Stimulated activated CD8-positive, alpha-beta memory T cell treated with anti-CD3 and anti-CD28 coated beads, Interleukin-4, amount 100 ng/mL, for 48 hours (primary cell): ENCODE results near the gene AKR1C1.
"Not testable (repeated sequence)": the region's sequence is repeated elsewhere in the genome, so short reads cannot be mapped to it uniquely, and the experiment has no call there.

Experiments used
- DNase-seq: peaks from one replicate; pipeline ENCODE4 v3.0.0-alpha.2; 2020

Gene AKR1C1

GRCh38 chr10:4984223-4984622, 21.0 kb downstream of the AKR1C1 start:
- no peak for DNase-seq

DNA sequence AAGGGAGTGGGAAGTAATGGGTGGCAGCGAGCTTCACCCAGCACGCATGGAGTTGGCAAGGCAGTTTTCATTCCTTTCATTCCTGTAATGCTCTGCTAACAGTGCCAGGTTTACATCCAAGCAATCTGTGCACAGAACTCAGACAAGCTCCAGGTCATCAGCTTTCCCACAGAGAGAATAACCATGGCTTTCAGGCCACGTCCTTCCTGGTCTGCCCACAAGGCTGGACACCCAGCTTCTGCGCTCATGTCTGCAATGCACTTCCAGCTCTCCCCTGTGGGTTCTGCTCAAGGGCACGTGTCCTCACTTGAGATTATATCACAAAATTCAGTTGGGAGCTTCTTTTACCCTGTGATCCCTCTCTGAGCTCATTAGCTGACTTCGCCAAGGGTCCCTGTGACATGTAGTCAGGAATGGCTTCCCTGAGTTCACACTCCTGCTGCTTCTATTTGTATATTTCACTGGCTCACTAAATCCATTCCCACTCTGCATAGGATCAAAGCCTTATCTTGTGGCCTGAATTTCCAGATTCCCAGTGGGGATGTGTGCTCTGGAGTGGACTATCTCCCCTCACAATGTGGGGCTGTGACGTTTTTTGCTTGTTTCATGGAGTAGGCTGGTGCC, 21.9 kb downstream of the AKR1C1 start:
- DNase-seq: no peak

DNA sequence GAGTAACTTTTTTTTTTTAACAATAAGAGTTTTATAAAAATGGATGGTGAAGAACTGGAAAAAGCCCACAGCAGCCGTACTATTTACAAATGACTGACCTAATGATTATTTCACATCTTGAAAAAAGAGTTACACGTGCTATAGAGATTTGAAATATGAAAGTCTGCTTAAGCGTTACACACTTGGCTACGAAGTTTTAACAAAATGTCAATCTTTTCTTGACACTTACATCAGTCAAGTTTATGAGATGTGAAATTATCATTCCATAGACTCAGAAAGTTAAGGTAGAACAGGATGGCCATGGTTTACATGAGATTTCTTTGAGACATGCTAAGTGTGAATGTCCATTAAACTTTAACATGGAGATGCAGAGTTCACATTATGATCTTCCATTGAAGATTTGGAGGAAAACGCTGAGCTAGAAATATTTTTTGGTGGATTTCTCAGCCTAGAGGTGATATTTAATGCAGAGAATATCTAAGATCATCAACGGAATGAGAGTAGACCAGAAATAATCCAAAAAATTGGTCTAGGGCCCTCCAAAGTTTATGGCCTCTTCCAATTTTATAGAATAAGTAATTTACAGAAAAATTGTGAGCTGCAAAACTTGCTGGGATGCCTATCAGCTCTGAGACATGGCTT, 24.9 kb downstream of the AKR1C1 start:
- DNase-seq: not testable (repeated sequence)

- DNase-seq: no peak
Measured at GRCh38 chr10:4990217-4990616, 27.0 kb downstream of the AKR1C1 start.

- not testable (repeated sequence) for DNase-seq
Measured at GRCh38 chr10:4991463-4991862, 28.2 kb downstream of the AKR1C1 start.

DNA sequence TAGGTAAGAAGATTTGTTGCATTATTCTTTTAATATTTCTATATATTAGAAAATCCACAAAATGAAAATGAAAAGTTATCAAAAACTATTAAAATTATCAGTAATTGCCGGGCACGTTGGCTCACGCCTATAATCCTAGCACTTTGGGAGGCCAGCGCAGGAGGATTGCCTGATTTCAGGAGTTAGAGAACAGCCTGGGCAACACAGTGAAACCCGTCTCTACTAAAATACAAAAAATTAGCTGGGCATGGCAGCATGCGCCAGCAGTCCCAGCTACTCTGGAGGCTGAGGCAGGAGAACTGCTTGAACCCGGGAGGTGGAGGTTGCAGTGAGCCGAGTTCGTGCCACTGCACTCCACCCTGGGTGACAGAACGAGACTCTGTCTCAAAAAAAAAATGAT, 29.3 kb downstream of the AKR1C1 start:
- DNase-seq: not testable (repeated sequence)

DNA sequence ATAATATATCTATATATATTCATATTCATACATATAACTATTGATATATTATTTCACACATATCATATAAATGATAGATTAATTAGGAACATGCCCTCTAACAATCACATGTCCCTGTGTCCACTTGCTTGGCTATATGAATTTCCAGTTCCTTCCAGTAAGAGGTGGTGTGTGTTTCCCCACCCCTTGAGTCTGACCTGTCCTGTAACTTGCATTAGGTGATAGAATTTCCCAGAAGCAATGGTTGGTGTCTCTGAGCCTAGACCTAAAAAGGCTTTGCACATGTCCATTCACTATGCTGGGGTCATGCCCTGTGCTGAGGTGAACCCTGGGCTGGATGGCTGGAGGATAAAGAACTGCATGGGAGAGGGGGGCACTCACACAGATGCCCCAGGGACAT, 31.0 kb downstream of the AKR1C1 start:
- DNase-seq: not testable (repeated sequence)

- no peak for DNase-seq
Measured at GRCh38 chr10:4998671-4999070, 35.5 kb downstream of the AKR1C1 start.

DNA sequence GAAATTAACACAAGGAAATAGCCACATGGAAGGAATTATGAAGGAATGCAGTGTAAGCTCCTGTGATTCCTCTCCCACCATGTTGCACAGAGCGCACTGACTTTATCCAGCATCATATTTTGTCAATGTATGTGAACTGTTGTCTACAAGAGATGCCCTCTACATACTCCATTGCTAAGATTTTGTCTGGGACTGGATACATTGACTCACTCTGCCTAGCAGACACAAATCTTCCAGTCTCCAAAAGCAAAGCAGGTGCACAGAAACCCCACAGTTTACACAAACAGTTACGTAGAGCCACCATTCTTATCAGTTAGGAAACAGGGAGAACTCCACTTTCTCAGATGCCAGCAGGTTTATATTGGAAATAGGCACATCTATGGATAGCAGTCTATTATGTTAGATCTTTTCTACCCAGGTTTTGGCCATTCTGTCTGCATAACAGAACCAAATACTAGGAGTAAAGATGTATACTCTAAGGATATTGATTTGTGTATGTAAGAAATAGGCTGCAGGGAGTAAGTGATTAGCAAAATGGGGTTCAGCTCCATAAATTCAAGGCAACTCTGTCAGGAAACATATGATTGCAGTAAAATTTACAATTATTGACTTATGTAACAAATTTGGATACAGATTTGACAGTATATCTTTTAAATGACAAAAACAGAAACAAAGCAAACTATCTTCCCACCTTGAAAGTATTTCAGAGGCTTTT, 39.0 kb downstream of the AKR1C1 start:
- no peak for DNase-seq

DNA sequence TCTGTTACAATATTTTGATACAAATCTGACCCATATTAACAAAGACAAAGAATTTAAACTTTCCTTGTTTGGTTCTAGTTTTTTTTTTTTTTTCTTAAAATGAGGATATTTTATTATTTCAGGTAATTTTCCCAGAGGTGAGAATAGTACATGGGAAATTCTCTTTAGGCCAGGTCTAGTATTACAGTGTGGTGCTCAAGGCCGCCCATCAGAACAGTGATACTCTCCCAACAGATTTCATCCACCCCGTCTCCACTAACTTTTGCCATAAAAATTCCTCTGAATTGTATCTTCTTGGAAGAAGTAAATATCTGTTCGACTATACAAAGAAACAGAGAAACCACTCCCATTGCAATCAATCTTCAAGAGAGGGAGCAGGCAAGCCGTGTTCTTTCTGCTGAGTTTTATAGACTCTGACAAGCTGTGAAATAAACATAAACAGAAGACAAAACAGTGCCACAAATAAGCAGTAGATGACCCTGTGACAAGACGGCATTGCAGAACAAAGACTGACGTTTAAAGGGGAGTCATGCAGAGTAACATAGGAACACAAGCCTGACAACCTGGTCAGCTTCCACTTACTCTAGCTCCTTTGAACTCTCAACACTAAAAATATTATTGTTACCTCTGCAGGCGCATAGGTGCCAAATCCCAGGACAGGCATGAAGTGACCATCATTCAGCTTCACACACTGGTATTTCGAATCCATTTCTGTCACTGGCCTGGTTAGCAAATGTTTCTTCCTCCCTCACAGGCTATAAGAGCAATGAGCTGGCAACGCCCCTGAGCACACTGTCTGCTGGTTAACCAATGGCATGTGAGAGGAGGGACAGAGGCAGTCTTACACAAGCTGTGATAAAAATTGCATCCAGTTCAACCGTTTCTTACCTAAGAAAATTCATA, 40.2 kb downstream of the AKR1C1 start, which contains the start of gene AKR1C2:
AKR1C2 (minus strand) TSS at position 731 of the 903 bp plus-strand sequence; CDS start at position 709, 22 bp downstream.
- not testable (repeated sequence) for DNase-seq

- DNase-seq: not testable (repeated sequence)
Measured at GRCh38 chr10:5004030-5004385, 40.8 kb downstream of the AKR1C1 start.

- not testable (repeated sequence) for DNase-seq
Measured at GRCh38 chr10:5004501-5004900, 41.3 kb downstream of the AKR1C1 start.

DNA sequence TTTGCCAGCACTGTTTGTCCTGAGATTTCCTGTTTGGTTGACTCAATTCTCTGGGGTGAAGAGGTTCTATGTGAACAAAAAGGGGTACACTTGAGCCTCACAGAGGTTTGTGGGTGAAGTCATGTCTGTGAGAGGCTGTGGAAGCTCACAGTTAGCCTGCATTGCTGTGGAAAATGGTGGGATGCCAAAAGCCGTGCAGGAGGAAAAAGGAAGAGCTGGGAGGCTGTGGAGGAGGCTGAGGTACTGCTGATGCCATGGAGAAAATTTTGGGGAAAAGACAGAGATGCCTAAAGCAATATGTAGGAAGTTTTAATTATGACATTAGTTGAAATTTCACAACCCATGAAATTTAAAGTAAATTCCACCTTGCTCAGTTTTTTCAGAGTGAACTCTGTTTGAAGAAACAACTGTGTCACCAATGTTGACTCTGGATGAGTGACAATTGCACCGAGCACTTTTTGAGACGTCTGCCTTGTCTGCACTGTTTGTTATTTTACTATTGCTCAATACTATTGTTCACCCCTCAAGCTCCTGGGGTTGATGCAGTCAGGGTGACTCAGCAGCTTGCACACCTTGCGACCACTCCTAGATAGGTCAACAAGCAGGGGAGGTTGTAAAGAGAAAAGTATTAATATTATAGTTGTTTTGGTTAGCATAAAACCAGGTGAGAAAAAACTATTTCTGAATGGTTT, 45.8 kb downstream of the AKR1C1 start:
- not testable (repeated sequence) for DNase-seq

GRCh38 chr10:5010043-5010442, 46.8 kb downstream of the AKR1C1 start:
- not testable (repeated sequence) for DNase-seq

GRCh38 chr10:5011392-5011791, 48.2 kb downstream of the AKR1C1 start:
- not testable (repeated sequence) for DNase-seq

DNA sequence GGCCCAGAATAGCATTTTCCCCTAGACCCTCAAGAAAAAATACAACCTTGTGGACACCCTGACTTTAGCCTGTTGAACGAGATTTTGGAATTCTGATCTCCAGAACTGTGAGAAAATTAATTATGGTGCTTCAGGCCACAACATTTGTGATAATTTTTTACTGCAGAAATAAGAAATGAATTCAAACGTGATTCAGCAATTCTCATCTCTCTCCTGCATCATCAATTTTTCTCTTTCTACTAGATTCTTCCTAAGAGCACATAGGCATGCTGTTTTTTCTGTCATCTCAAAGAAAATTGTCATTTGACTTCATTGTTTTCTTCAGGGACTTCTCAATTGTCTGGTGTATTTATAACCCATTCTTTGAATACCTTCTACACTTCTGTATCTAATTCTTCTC, 49.4 kb downstream of the AKR1C1 start:
- DNase-seq: no peak

GRCh38 chr10:5013385-5013784, 50.2 kb downstream of the AKR1C1 start:
- no peak for DNase-seq

DNA sequence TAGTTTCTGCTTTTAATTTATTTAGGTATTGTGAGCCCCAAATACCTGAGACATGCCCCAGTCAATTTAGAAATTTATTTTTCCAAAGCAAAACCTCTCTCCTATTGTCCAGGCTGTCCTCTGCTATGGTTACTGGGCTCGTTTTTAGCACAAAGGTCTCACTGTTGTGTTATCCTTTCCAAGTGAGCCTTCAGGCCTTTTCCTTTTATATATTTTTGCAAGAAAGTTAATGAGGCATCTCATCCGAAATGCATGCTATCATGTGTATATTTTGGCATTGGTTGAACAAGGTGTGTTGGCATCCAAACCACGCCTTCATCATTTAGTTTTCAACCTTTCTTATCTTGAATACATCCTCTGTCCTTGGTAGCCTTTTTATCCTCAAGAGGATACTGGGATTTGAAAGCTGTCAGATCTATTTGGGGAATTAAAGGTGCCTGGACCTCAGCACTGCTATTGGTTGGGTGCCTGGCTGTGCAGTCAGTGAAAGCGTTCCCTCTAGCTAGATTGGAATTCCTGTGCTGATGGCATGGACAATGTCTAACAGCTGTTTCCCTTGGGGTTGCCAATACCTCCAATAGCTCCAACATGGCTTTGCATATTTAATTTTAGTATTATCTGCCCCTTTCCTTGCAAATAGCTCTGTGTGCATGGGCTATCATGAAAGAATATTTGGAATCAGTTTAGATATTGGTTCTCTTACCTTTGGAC, 51.1 kb downstream of the AKR1C1 start:
- not testable (repeated sequence) for DNase-seq

GRCh38 chr10:5014936-5015335, 51.7 kb downstream of the AKR1C1 start:
- DNase-seq: no peak

DNA sequence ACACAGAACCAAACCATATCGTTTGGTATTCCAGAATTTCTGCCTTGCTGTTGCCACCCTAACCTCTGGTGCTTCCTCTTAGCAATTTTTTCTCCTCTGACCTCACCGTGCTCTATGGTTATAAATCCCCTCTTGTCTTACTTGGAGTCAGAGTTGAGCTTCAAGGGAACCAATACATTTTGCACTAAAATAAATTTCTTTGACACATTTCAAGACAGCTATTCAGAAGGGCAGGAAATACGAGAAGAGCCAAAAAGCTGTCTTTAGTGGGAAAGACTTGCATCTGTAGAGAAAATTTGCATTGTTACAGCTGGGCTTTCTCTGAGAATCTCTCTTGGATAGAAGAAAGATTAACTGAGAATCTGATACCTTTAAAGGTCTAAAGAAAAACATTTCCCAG, 54.9 kb downstream of the AKR1C1 start:
- no peak for DNase-seq

DNA sequence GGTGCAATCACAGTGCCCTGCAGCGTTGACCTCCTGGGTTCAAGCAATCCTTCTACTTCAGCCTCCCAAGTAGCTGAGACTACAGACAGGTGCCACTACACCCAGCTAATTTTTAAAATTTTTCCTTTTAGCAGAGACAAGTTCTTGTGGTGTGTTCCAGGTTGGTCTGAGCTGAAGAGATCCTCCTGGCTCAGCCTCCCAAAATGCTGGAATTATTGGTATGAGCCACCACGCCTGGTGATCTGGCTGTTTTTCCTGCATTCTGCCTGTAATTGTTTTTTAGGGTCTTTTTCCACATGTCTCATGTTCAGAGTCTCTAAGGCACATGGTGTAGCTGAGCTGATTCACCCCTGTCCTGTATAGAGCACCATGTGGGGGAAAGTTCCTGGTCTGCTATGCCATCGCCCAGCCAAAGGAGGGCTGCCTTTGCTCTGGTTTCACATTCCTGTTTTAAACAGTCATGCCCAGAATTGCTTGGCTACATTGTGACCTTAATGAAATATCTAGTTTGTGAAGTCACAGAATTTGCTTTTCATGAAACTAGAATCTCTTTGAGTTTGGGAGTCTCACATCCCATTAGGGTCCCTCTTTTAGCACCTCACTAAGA, 55.6 kb downstream of the AKR1C1 start:
- DNase-seq: not testable (repeated sequence)
